PFSK-1 (cell line): ENCODE results near the gene PERCC1.

Source experiments
- FOXP2 ChIP-seq: optimal IDR thresholded peaks from 2 replicates; pipeline ENCODE3; 2011; ENCODE audit warnings: borderline replicate concordance, control low read depth, inconsistent platforms; ENCODE audit not compliant: insufficient read depth; ENCODE audit errors: extremely low read length, extremely low read depth
- POLR2AphosphoS5 ChIP-seq: IDR thresholded peaks from 2 replicates; pipeline ENCODE4 v1.6.1; 2012; ENCODE audit warnings: low read depth, mild to moderate bottlenecking, control low read depth, low read length, moderate library complexity
- REST ChIP-seq, 2 experiments: IDR thresholded peaks; 2 replicates each; pipeline versions ENCODE4 v1.6.1 to v1.8.0; 2011 to 2012; ENCODE audit warnings: low read depth in 2 of 2, low read length in 2 of 2, control low read depth in 1 of 2, inconsistent platforms in 1 of 2, mild to moderate bottlenecking in 1 of 2, moderate library complexity in 1 of 2; ENCODE audit not compliant: insufficient read depth in 1 of 2
- SIN3A ChIP-seq: IDR thresholded peaks from 2 replicates; pipeline ENCODE4 v1.6.1; 2012; ENCODE audit warnings: mild to moderate bottlenecking, low read length, moderate library complexity, borderline replicate concordance; ENCODE audit not compliant: insufficient read depth
- TAF1 ChIP-seq: IDR thresholded peaks from 2 replicates; pipeline ENCODE4 v1.6.1; 2012; ENCODE audit warnings: low read length, control low read depth, borderline replicate concordance; ENCODE audit not compliant: insufficient read depth

GRCh38 chr16:1450841-1451240 is 20.0 kb downstream of the PERCC1 start:
- TF ChIP-seq SIN3A: no peak
- no peak for TF ChIP-seq REST (IDR thresholded peaks at IDR 0.05; ENCODE audit: insufficient read depth in 1 of 2, low read depth in 2 of 2, low read length in 2 of 2)
- TF ChIP-seq TAF1: no peak
- no peak for TF ChIP-seq FOXP2
- TF ChIP-seq POLR2AphosphoS5: no peak
